Lower leg skin (tissue), 4 donors: ENCODE measurements around the gene HTATSF1. TPM values are rescaled to one million over a fixed set of nuclear protein-coding genes. Genes with fewer than 3 reads are reported as not detected.

Source experiments
- DNase-seq, 2 donors: peaks; one replicate each; pipeline ENCODE4 v3.0.0-alpha.2; 2019; ENCODE audit warnings: low spot score in 2 of 2
- H3K4me3 ChIP-seq: fragments of 200-600 bp; sonication (generic); 2 replicates; pipeline ENCODE4 v1.5.1; 2017; ENCODE audit warnings: mild to moderate bottlenecking, low read depth; ENCODE audit not compliant: poor library complexity, severe bottlenecking
- CTCF ChIP-seq, 3 donors: fragments of 450-650 bp; IDR thresholded peaks; one replicate each; pipeline ENCODE4 v1.5.1; 2016; ENCODE audit warnings: antibody characterized with exemption in 3 of 3, mild to moderate bottlenecking in 3 of 3, moderate library complexity in 2 of 3
- POLR2A ChIP-seq, 2 donors: fragments of 450-650 bp; IDR thresholded peaks; one replicate each; pipeline ENCODE4 v1.6.1; 2016 to 2017; ENCODE audit warnings: antibody characterized with exemption in 2 of 2, mild to moderate bottlenecking in 1 of 2, moderate library complexity in 1 of 2
- WGBS, 2 donors: methylation state at CpG; one replicate each; pipeline ENCODE4 v1.1.5; 2018; 5-methylcytosine and 5-hydroxymethylcytosine counted together
- intact Hi-C: fragments of 100-400 bp; cut with DNase I; formaldehyde crosslinking; loops from one replicate; pipeline ENCODE4 v1.15.0; 2023; ENCODE audit warnings: low total_unique reads
- total RNA-seq, 4 donors: library from RNA; depleted of rRNA; stranded (reverse); fragments of >200 nt; gene quantifications; one replicate each; pipeline ENCODE4 v1.1.0, GENCODE V29; 2016

The HTATSF1 gene
- total RNA-seq, 4 donors from 2014 or later: 36.0 to 56.2 (median 46.6) TPM

- DNase-seq: no peak
- 26 to 44% methylated on average over 4 of the region's 4 CpGs for WGBS, 2 donors
- H3K4me3 ChIP-seq: no peak overlapping the region
- no peak for TF ChIP-seq POLR2A (IDR thresholded peaks at IDR 0.05)
- TF ChIP-seq CTCF (IDR thresholded peaks at IDR 0.05): no peak
- intact Hi-C loops: no loop called here
Measured at GRCh38 chrX:136480383-136480782, 17.0 kb upstream of the HTATSF1 start.

- intact Hi-C loops: no loop called here
- TF ChIP-seq POLR2A (IDR thresholded peaks at IDR 0.05): no peak
- TF ChIP-seq CTCF (IDR thresholded peaks at IDR 0.05): no peak
- 58 to 66% methylated on average over 4 of the region's 4 CpGs for WGBS, 2 donors
- no peak within 1 kb of the TSS for H3K4me3 ChIP-seq
- no peak for DNase-seq
Measured at GRCh38 chrX:136487647-136488046, 9.7 kb upstream of the HTATSF1 start, which contains the start of gene BRS3. Gene BRS3 (plus strand): TSS chrX:136487947. CDS start chrX:136488115, 168 bp downstream.

- intact Hi-C loops: no loop called here
- WGBS, 2 donors: 36 to 40% methylated on average over 5 of the region's 5 CpGs
- H3K4me3 ChIP-seq: no peak overlapping the region
- DNase-seq: no peak
- TF ChIP-seq CTCF (IDR thresholded peaks at IDR 0.05) (no peak), POLR2A (IDR thresholded peaks at IDR 0.05) (no peak)
Measured at GRCh38 chrX:136488706-136489105, 8.7 kb upstream of the HTATSF1 start.

- no peak for TF ChIP-seq CTCF (IDR thresholded peaks at IDR 0.05)
- no peak for TF ChIP-seq POLR2A (IDR thresholded peaks at IDR 0.05)
- DNase-seq: no peak
- 61 to 62% methylated on average over 6 of the region's 6 CpGs for WGBS, 2 donors
- intact Hi-C loops: no loop called here
- no peak overlapping the region for H3K4me3 ChIP-seq
Measured at GRCh38 chrX:136491832-136492231, 5.6 kb upstream of the HTATSF1 start.

- no peak overlapping the region for H3K4me3 ChIP-seq
- TF ChIP-seq CTCF (IDR thresholded peaks at IDR 0.05) (no peak), POLR2A (IDR thresholded peaks at IDR 0.05) (no peak)
- intact Hi-C loops: no loop called here
- WGBS, 2 donors: 25 to 27% methylated on average over 1 of the region's 1 CpG
- no peak for DNase-seq
Measured at GRCh38 chrX:136493011-136493410, 4.4 kb upstream of the HTATSF1 start.

GRCh38 chrX:136495043-136495442 lies 2.3 kb upstream of the HTATSF1 start:
- intact Hi-C loops: no loop called here
- TF ChIP-seq CTCF (IDR thresholded peaks at IDR 0.05): no peak
- no peak for TF ChIP-seq POLR2A (IDR thresholded peaks at IDR 0.05)
- no peak for DNase-seq
- H3K4me3 ChIP-seq: no peak overlapping the region
- WGBS, 2 donors: 77 to 83% methylated on average over 4 of the region's 4 CpGs
